ENCODE results near the gene POLR3C.
A peak's percentile ranks its signal among the peaks of the same experiment; 100 is the strongest.

The POLR3C gene

DNA sequence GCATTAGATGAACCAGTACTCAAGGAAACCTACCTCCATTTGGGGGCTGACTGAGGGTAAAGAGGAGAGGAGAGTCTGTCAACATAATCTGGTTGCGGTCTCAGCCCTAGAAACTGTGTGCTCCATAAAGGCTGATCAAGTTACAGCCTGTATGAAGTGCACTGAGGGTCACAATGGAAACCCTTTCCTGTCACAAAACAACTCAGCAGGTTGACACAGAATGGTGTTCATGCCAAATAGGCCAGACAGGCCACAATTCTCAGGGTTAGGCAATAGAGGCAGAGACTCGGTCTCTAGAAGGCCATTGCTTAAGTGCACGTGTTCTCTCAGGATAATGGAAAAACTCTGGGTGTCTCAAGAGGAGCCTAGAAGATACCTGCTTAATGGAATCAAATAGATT is 65.7 kb downstream of the POLR3C start:
- Histone ChIP-seq H2AFZ (ENCODE audit: low read depth, low read length) (no peak overlapping the region), H4K20me1 (ENCODE audit: insufficient read depth, low read length) (no peaks in the 10 kb centered on the region), H3K79me2 (ENCODE audit: low read length) (no peaks in the 10 kb centered on the region), H3K4me1 (ENCODE audit: low read length) (no peaks in the 10 kb centered on the region; the same call in 1 of the 2 replicates), H3K4me3 (ENCODE audit: low read length) (no peak overlapping the region), H3K9ac (ENCODE audit: low read length) (no peak overlapping the region), H3K27me3 (ENCODE audit: low read depth, low read length) (peaks cover 8% of the 10 kb centered on the region), H3K27ac (ENCODE audit: low read length) (no peak overlapping the region), H3K9me3 (ENCODE audit: insufficient read depth, low read length) (no peaks in the 10 kb centered on the region), H3K4me2 (ENCODE audit: low read length) (no peak overlapping the region), H3K36me3 (replicated peaks; ENCODE audit: low read depth, low read length) (no peaks in the 10 kb centered on the region)
- no peak for TF ChIP-seq EZH2phosphoT487 (IDR thresholded peaks at IDR 0.05; ENCODE audit: low read depth)
- TF ChIP-seq, protein P1, sequence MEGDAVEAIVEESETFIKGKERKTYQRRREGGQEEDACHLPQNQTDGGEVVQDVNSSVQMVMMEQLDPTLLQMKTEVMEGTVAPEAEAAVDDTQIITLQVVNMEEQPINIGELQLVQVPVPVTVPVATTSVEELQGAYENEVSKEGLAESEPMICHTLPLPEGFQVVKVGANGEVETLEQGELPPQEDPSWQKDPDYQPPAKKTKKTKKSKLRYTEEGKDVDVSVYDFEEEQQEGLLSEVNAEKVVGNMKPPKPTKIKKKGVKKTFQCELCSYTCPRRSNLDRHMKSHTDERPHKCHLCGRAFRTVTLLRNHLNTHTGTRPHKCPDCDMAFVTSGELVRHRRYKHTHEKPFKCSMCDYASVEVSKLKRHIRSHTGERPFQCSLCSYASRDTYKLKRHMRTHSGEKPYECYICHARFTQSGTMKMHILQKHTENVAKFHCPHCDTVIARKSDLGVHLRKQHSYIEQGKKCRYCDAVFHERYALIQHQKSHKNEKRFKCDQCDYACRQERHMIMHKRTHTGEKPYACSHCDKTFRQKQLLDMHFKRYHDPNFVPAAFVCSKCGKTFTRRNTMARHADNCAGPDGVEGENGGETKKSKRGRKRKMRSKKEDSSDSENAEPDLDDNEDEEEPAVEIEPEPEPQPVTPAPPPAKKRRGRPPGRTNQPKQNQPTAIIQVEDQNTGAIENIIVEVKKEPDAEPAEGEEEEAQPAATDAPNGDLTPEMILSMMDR (IDR thresholded peaks at IDR 0.05; ENCODE audit: low read depth, low read length) = no peak

DNA sequence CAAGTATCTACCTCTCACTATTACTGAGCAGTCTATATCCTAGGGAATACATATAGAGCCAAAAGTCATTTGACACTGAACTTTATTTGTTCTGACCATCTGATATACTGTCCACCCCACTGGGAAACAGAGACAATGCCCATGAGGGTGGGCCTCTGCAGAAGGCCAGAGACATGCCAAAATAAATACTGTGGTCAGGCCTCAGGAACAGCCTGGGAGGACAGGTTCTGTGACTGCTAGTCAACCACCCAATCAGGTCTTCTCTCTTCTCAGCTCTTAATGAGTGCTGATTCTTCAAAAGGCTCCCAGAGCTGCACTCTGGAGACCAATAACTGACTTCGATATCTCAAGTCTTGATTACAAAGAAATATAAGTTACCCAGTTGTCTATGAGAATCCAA is 67.1 kb downstream of the POLR3C start:
- H3K4me3 ChIP-seq (ENCODE audit: low read length) = no peak overlapping the region
- H3K4me2 ChIP-seq (ENCODE audit: low read length) = no peak overlapping the region
- no peaks in the 10 kb centered on the region for H3K36me3 ChIP-seq (replicated peaks; ENCODE audit: low read depth, low read length)
- no peaks in the 10 kb centered on the region for H3K9me3 ChIP-seq (ENCODE audit: insufficient read depth, low read length)
- H3K27me3 ChIP-seq (ENCODE audit: low read depth, low read length) = no peaks in the 10 kb centered on the region
- no peak overlapping the region for H3K27ac ChIP-seq (ENCODE audit: low read length)
- no peaks in the 10 kb centered on the region for H4K20me1 ChIP-seq (ENCODE audit: insufficient read depth, low read length)
- no peaks in the 10 kb centered on the region for H3K79me2 ChIP-seq (ENCODE audit: low read length)
- TF ChIP-seq EZH2phosphoT487 (IDR thresholded peaks at IDR 0.05; ENCODE audit: low read depth) = no peak
- TF ChIP-seq, protein P1 (IDR thresholded peaks at IDR 0.05; ENCODE audit: low read depth, low read length) = no peak
- no peaks in the 10 kb centered on the region for H3K4me1 ChIP-seq (ENCODE audit: low read length)
- no peak overlapping the region for H3K9ac ChIP-seq (ENCODE audit: low read length)
- H2AFZ ChIP-seq (ENCODE audit: low read depth, low read length) = no peak overlapping the region

DNA sequence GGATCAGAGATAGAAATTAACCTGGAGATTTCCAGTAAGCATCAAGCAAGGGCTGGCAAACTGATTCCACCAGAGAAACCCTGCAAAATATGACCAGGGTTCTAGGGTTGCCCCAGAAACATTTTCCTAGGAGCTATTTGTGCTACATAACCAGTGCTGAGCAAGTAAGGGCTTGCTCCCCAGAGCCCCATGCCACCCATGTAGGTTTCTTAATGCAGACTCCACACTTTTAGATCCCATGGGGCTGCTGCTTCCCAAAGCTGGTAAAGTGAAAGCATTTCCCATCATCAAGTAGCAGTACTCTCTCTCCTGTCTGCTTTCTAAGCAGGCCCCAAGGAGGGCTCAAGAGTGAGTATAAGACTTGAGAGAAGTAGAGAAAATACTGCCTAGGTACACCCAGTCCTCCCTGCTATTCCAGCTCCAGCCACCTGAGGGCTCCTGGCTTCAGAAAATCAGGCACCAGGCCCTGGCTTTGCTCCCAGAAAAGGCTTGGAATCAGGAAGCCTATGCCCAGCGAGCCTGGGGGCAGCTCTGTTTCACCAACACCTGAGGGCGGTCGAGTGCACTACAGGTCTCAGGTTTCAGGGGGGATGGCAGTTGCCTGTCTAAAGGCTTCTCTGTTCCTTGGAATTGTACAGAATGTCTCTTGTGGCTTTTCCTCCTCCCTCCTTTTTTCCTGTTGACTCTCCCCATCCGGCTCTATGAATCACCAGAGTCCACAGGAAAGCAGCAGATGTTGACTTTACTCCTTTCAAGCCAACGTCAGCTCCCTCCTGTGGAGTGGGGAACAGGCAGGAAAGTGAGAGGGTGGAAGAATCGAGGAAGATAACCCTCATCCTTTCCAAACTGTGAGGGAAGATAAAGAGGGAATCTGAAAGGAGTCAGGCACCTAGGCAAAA is 67.8 kb downstream of the POLR3C start:
- no peaks in the 10 kb centered on the region for H3K79me2 ChIP-seq (ENCODE audit: low read length)
- H3K4me2 ChIP-seq (ENCODE audit: low read length) = no peak overlapping the region
- H3K9ac ChIP-seq (ENCODE audit: low read length) = no peak overlapping the region
- TF ChIP-seq, protein P1 (IDR thresholded peaks at IDR 0.05; ENCODE audit: low read depth, low read length) = peak; percentile 94
- TF ChIP-seq EZH2phosphoT487 (IDR thresholded peaks at IDR 0.05; ENCODE audit: low read depth) = no peak
- no peak overlapping the region for H3K27ac ChIP-seq (ENCODE audit: low read length)
- no peak overlapping the region for H2AFZ ChIP-seq (ENCODE audit: low read depth, low read length)
- no peaks in the 10 kb centered on the region for H3K9me3 ChIP-seq (ENCODE audit: insufficient read depth, low read length)
- H3K36me3 ChIP-seq (replicated peaks; ENCODE audit: low read depth, low read length) = no peaks in the 10 kb centered on the region
- no peaks in the 10 kb centered on the region for H4K20me1 ChIP-seq (ENCODE audit: insufficient read depth, low read length)
- no peak overlapping the region for H3K4me3 ChIP-seq (ENCODE audit: low read length)
- no peaks in the 10 kb centered on the region for H3K27me3 ChIP-seq (ENCODE audit: low read depth, low read length)
- H3K4me1 ChIP-seq (ENCODE audit: low read length) = no peaks in the 10 kb centered on the region

DNA sequence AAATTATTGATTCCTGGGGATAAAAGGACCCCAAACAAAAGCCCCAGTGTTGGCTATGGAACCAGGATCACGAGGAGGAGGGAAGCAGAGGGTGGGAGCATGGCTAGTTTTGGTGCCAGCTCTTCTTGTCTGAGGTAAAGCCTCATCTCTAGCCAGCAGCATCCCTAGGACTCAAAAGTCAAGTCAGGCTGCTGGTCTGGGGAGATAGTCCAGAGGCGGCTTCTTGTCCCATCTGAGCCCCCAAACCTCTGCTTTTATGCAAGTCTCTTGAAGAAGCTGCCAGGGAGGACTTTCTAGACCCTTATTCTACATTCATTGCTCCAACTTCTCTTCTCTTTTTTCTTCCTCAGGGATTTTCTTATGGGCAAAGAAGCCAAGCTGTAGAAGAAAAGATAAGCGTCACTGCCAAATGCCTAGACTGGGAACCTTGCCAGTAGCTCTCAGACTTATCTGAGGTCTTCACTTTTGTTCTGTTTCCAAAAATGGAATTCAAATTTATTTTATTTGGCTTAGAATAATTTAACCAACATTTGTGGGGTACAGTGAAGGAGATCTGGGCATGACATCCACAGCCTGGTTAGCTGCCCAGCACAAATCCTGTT is 68.6 kb downstream of the POLR3C start:
- Histone ChIP-seq H3K27me3 (ENCODE audit: low read depth, low read length) (no peaks in the 10 kb centered on the region), H2AFZ (ENCODE audit: low read depth, low read length) (no peak overlapping the region), H3K36me3 (replicated peaks; ENCODE audit: low read depth, low read length) (no peaks in the 10 kb centered on the region), H3K9ac (ENCODE audit: low read length) (no peak overlapping the region), H3K4me1 (ENCODE audit: low read length) (no peaks in the 10 kb centered on the region), H3K27ac (ENCODE audit: low read length) (no peak overlapping the region), H3K79me2 (ENCODE audit: low read length) (no peaks in the 10 kb centered on the region), H4K20me1 (ENCODE audit: insufficient read depth, low read length) (no peaks in the 10 kb centered on the region), H3K9me3 (ENCODE audit: insufficient read depth, low read length) (no peaks in the 10 kb centered on the region), H3K4me2 (ENCODE audit: low read length) (no peak overlapping the region), H3K4me3 (ENCODE audit: low read length) (no peak overlapping the region)
- TF ChIP-seq, protein P1 (IDR thresholded peaks at IDR 0.05; ENCODE audit: low read depth, low read length) = no peak
- no peak for TF ChIP-seq EZH2phosphoT487 (IDR thresholded peaks at IDR 0.05; ENCODE audit: low read depth)

All from OCI-LY3 (cell line).